Stomach (tissue), 4 donors: ENCODE data around the gene LHFPL3.

Source experiments
- EP300 ChIP-seq: sonication (generic); formaldehyde crosslinking; IDR thresholded peaks from one replicate; pipeline ENCODE4 v1.6.1; 2017; ENCODE audit warnings: antibody characterized with exemption
- POLR2A ChIP-seq, 4 donors: fragments of 450-650 bp; IDR thresholded peaks; one replicate each; pipeline ENCODE4 v1.6.1; 2016; ENCODE audit warnings: antibody characterized with exemption in 4 of 4, control low read depth in 2 of 4, mild to moderate bottlenecking in 1 of 4, moderate library complexity in 1 of 4
- POLR2AphosphoS5 ChIP-seq, 3 donors: sonication (generic); formaldehyde crosslinking; IDR thresholded peaks; one replicate each; pipeline ENCODE4 v1.6.1; 2016; ENCODE audit warnings: antibody characterized with exemption in 3 of 3
- TF ChIP-seq, protein P1 (sequence below), 7 experiments: fragments of 450-650 bp in 4 of 7; fragments of 200-600 bp in 3 of 7; sonication (generic) in 3 of 7; IDR thresholded peaks; one replicate each; pipeline ENCODE4 v1.5.1; 2016 to 2019; ENCODE audit warnings: antibody characterized with exemption in 7 of 7, control low read depth in 2 of 7, mild to moderate bottlenecking in 1 of 7

DNA sequence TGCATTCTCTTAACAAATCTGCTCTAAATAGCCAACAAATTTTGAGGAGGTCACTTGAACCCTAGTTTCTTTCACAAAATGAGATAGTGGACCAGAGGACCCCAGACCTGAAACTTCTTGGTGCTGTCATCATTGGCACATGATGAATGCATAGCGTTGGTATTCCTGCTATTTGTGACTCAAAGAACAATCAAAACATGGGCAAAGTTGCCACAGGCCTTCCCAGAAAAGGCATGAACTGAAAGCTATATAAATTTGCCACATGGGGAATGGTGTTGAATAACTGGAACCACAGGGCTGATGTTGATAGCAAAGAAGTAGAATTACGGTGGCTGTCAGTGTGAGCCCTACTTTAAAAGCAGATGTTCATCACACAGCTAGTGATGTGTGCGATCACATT, 465.8 kb downstream of the LHFPL3 start:
- TF ChIP-seq POLR2A (IDR thresholded peaks at IDR 0.05) (no peak), POLR2AphosphoS5 (IDR thresholded peaks at IDR 0.05) (no peak), EP300 (no peak)
- TF ChIP-seq, protein P1, sequence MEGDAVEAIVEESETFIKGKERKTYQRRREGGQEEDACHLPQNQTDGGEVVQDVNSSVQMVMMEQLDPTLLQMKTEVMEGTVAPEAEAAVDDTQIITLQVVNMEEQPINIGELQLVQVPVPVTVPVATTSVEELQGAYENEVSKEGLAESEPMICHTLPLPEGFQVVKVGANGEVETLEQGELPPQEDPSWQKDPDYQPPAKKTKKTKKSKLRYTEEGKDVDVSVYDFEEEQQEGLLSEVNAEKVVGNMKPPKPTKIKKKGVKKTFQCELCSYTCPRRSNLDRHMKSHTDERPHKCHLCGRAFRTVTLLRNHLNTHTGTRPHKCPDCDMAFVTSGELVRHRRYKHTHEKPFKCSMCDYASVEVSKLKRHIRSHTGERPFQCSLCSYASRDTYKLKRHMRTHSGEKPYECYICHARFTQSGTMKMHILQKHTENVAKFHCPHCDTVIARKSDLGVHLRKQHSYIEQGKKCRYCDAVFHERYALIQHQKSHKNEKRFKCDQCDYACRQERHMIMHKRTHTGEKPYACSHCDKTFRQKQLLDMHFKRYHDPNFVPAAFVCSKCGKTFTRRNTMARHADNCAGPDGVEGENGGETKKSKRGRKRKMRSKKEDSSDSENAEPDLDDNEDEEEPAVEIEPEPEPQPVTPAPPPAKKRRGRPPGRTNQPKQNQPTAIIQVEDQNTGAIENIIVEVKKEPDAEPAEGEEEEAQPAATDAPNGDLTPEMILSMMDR (IDR thresholded peaks at IDR 0.05), result no peak
